Measurements from ENCODE around the gene THEMIS2. TPM values are rescaled to one million over a fixed set of nuclear protein-coding genes. Genes with fewer than 3 reads are reported as not detected.

Gene THEMIS2
- total RNA-seq: 8.5 and 27.8 TPM in 2 replicates

GRCh38 chr1:27872059-27872801 lies at the start of gene THEMIS2:
THEMIS2 (plus strand) TSS chr1:27872544; CDS start chr1:27872572, 28 bp downstream.

DNA sequence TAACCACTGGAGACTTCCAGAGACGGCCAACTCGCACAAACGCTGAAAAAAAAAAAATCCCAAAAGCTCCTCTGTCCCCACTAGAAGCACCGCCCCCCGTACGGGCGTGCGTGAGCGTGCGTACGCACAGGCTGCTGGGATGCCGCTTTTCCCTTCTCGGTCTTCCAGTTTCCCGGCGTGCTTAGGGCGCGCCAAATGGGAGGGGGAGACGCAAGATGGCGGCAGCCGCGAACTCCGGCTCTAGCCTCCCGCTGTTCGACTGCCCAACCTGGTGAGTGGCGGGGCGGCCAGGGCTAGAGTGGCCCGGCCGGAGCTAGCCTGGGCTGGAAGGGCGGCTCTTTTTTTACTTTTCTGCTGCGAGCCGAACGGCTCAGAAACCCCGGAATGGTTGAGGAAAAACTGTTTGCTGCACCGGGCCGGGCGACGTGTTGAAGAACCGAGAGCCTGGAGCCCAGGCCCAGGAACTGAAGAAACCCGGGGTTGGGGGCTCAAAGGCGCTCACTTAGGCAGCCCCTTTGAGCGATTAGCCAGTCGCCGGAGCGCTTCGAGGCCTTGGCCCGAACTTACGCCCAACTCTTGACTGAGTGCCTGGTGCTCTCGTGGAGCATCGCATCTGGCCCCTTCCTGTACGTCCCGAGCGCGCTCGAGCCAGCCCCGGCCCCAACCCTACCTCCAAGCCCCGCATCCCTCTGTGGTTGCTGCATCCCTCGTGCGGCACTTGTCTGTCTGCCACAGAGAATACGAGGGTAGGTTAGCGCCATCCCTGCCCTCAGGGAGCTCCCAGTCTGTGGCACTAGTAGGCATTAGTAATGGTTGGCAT lies 41.5 kb upstream of the THEMIS2 start, which contains the start of gene PPP1R8:
TSS of gene PPP1R8 (plus strand) at position 162 of the 820 bp plus-strand sequence. CDS start at position 216, 54 bp downstream.

DNA sequence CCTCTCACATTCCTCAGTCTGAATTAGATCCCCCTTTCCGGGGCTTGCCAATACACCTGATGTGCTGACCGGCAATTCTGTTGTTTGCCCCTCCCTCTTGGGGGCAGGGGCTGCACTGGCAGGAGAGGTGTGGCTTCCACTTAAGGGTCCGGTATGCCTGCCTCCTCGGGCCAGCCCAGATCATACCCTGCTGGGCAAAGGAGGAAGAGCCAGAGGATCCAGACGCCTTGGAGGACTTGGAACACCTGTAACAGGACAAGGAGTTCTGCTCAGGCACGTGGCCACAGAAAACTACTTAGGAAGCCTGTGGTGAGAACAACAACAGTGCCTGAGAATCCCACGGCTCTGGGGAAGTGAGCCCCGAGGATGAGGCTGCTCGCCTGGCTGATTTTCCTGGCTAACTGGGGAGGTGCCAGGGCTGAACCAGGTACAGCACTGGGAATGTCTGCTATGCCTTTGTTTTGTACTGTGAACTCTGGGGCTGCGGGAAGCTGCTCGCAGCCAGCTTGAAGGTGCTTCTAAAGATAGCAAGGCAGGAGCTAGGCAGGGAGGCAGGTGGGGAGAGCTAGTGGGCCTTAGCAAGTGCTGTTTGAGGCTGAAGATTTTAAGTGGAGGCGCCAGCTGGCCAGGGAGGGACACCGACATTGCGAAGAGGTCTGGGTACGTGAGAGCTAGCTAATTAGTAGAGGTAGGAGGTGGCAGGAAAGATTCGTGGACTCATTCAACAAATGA lies 62.6 kb downstream of the THEMIS2 start, which contains the start of gene SMPDL3B:
TSS of gene SMPDL3B (plus strand) at position 183 of the 732 bp plus-strand sequence. CDS start at position 367, 184 bp downstream.

Other genes with a start within 250 kb of the THEMIS2 start
- under 0.01 TPM in 1 of 2 replicates, not detected in the other for gene FGR, start 237.4 kb upstream of the THEMIS2 start, total RNA-seq
- gene IFI6, start 200.4 kb upstream of the THEMIS2 start, total RNA-seq: 17.8 and 32.6 TPM in 2 replicates
- gene FAM76A, start 146.6 kb upstream of the THEMIS2 start, total RNA-seq: 5.7 and 7.3 TPM in 2 replicates
- gene STX12, start 99.3 kb upstream of the THEMIS2 start, total RNA-seq: 22.3 and 39.8 TPM in 2 replicates
- gene PPP1R8, start 41.8 kb upstream of the THEMIS2 start, total RNA-seq: 30.3 and 35.5 TPM in 2 replicates
- gene RPA2, start 42.0 kb downstream of the THEMIS2 start, total RNA-seq: 29.8 and 56.1 TPM in 2 replicates
- 2.3 and 24.8 TPM in 2 replicates for gene SMPDL3B, start 62.5 kb downstream of the THEMIS2 start, total RNA-seq
- 8.3 and 11.4 TPM in 2 replicates for gene XKR8, start 87.4 kb downstream of the THEMIS2 start, total RNA-seq
- gene EYA3, start 216.1 kb downstream of the THEMIS2 start, total RNA-seq: 13.7 and 15.1 TPM in 2 replicates

Measured in mesangial cell (primary cell).